Measurements from ENCODE around the gene MBD3L5.
"Not testable (repeated sequence)": the region's sequence is repeated elsewhere in the genome, so short reads cannot be mapped to it uniquely, and the experiment has no call there.

GRCh38 chr19:7030278-7030677 lies at the start of gene MBD3L5:
- not testable (repeated sequence) for TF ChIP-seq CTCF, POLR2A (IDR thresholded peaks at IDR 0.05)
